ENCODE results near the gene RNF2.

RNF2 gene

DNA sequence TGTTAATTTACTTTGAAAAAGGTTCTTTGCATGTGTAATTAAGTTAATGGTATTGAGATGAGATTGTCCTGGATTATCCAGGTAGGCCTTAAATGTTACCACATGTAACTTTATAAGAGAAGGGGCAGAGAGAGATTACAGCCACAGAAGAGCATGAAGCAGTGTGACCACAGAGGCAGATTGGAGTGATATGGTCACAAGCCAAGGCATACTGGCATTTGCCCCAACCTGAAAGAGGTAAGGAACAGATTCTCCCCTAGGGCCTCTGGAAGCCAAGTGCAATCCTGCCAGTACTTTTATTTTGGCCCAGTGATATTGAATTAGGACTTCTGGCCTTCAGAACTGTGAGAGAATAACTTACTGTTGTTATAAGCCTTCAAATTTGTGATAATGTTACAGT lies 23.0 kb downstream of the RNF2 start:
- no peak overlapping the region for H4K91ac ChIP-seq (ENCODE audit: low read depth, low read length, poor library complexity)
- DNase-seq (ENCODE audit: low spot score), result no peak
- no peaks in the 10 kb centered on the region for H3K4me1 ChIP-seq (ENCODE audit: control insufficient read depth in 2 of 2, insufficient read depth in 1 of 2, low read depth in 1 of 2, low read length in 2 of 2)
- no peak overlapping the region for H2AFZ ChIP-seq (ENCODE audit: low read length)
- no peak overlapping the region for H2BK5ac ChIP-seq (ENCODE audit: low read length)
- H2BK15ac ChIP-seq (ENCODE audit: low read length), result no peak overlapping the region
- H3K14ac ChIP-seq (ENCODE audit: low read length), result no peak overlapping the region
- H4K8ac ChIP-seq (ENCODE audit: low read depth, low read length), result no peak overlapping the region
- H3K36me3 ChIP-seq (replicated peaks in 1 of 2; ENCODE audit: control insufficient read depth in 2 of 2, insufficient read depth in 2 of 2, low read length in 2 of 2), result peaks cover 6 to 15% of the 10 kb centered on the region in 2 donors
- H3K9me3 ChIP-seq (replicated peaks in 1 of 2; ENCODE audit: control insufficient read depth in 2 of 2, insufficient read depth in 1 of 2, low read depth in 1 of 2, low read length in 2 of 2), result peaks cover 3 to 10% of the 10 kb centered on the region in 2 donors
- no peak overlapping the region for H3K4me2 ChIP-seq (ENCODE audit: insufficient read depth, low read length, poor library complexity, severe bottlenecking)
- H3K4ac ChIP-seq (ENCODE audit: low read length), result no peak overlapping the region
- no peak overlapping the region for H2BK120ac ChIP-seq (ENCODE audit: low read depth, low read length)
- no peak overlapping the region for H3K18ac ChIP-seq (ENCODE audit: low read length)
- H3K27me3 ChIP-seq (ENCODE audit: control insufficient read depth in 3 of 3, insufficient read depth in 3 of 3, low read depth in 1 of 3, low read length in 3 of 3), result no peaks in the 10 kb centered on the region
- no peak overlapping the region for H3K23ac ChIP-seq (ENCODE audit: low read depth, low read length, poor library complexity)
- H3K79me1 ChIP-seq (ENCODE audit: low read depth, low read length), result peaks cover 9% of the 10 kb centered on the region
- H3K4me3 ChIP-seq (ENCODE audit: low read length in 2 of 2), result no peak overlapping the region
- H2AK5ac ChIP-seq (ENCODE audit: low read depth, low read length), result no peak overlapping the region
- H3K27ac ChIP-seq (replicated peaks; ENCODE audit: low read length), result no peak overlapping the region
- no peak overlapping the region for H2BK12ac ChIP-seq (ENCODE audit: low read length)
- peak overlapping the region; percentile 63 for H3K9ac ChIP-seq (ENCODE audit: low read depth, low read length, poor library complexity)

- Histone ChIP-seq H3K4ac (ENCODE audit: low read length) (no peak overlapping the region), H3K18ac (ENCODE audit: low read length) (no peak overlapping the region), H2BK120ac (ENCODE audit: low read depth, low read length) (no peak overlapping the region), H3K27ac (replicated peaks; ENCODE audit: low read length) (no peak overlapping the region), H3K36me3 (replicated peaks in 1 of 2; ENCODE audit: control insufficient read depth in 2 of 2, insufficient read depth in 2 of 2, low read length in 2 of 2) (peaks cover 3 to 15% of the 10 kb centered on the region in 2 donors), H3K14ac (ENCODE audit: low read length) (no peak overlapping the region), H3K9ac (ENCODE audit: low read depth, low read length, poor library complexity) (no peak overlapping the region), H2AK5ac (ENCODE audit: low read depth, low read length) (no peak overlapping the region), H3K4me1 (ENCODE audit: control insufficient read depth in 2 of 2, insufficient read depth in 1 of 2, low read depth in 1 of 2, low read length in 2 of 2) (no peaks in the 10 kb centered on the region), H2AFZ (ENCODE audit: low read length) (no peak overlapping the region), H3K4me3 (ENCODE audit: low read length in 2 of 2) (no peak overlapping the region), H2BK5ac (ENCODE audit: low read length) (no peak overlapping the region), H2BK12ac (ENCODE audit: low read length) (no peak overlapping the region), H3K79me1 (ENCODE audit: low read depth, low read length) (peaks cover 9% of the 10 kb centered on the region), H3K23ac (ENCODE audit: low read depth, low read length, poor library complexity) (no peak overlapping the region), H4K91ac (ENCODE audit: low read depth, low read length, poor library complexity) (no peak overlapping the region), H2BK15ac (ENCODE audit: low read length) (no peak overlapping the region), H3K27me3 (ENCODE audit: control insufficient read depth in 3 of 3, insufficient read depth in 3 of 3, low read depth in 1 of 3, low read length in 3 of 3) (no peaks in the 10 kb centered on the region), H3K9me3 (replicated peaks in 1 of 2; ENCODE audit: control insufficient read depth in 2 of 2, insufficient read depth in 1 of 2, low read depth in 1 of 2, low read length in 2 of 2) (peaks cover 0 to 5% of the 10 kb centered on the region in 2 donors), H3K4me2 (ENCODE audit: insufficient read depth, low read length, poor library complexity, severe bottlenecking) (no peak overlapping the region), H4K8ac (ENCODE audit: low read depth, low read length) (no peak overlapping the region)
- WGBS, 2 donors (ENCODE audit: extremely low coverage in 2 of 2, insufficient read length in 2 of 2, insufficient replicate concordance in 1 of 2), result no CpG with 5 or more reads among the region's 4 CpGs
- DNase-seq (ENCODE audit: low spot score), result no peak
Observed at GRCh38 chr1:185069202-185069772, 23.9 kb downstream of the RNF2 start.

DNA sequence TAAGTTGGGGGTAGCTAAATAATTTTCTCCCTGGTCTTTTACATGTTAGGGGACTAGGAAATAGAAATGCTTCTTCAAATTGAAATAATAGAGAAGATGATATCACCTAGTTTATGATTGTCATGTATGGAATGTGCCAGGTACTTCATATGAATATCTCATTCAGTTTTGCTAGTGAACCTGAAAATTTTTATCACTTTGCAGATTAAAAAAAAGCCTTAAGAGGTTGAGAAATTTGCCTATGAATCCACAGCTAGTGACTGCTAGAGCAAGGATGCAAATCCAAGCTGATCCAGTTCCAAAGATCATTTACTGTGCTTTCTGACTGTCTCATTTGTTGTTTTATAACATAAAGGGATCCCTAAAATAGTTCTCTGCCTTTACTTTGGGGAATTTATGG lies 24.7 kb downstream of the RNF2 start:
- Histone ChIP-seq H3K14ac (ENCODE audit: low read length) (no peak overlapping the region), H3K9me3 (replicated peaks in 1 of 2; ENCODE audit: control insufficient read depth in 2 of 2, insufficient read depth in 1 of 2, low read depth in 1 of 2, low read length in 2 of 2) (no peaks in the 10 kb centered on the region), H3K18ac (ENCODE audit: low read length) (no peak overlapping the region), H3K4me1 (ENCODE audit: control insufficient read depth in 2 of 2, insufficient read depth in 1 of 2, low read depth in 1 of 2, low read length in 2 of 2) (no peaks in the 10 kb centered on the region), H2BK120ac (ENCODE audit: low read depth, low read length) (no peak overlapping the region), H3K23ac (ENCODE audit: low read depth, low read length, poor library complexity) (no peak overlapping the region), H2AK5ac (ENCODE audit: low read depth, low read length) (no peak overlapping the region), H4K8ac (ENCODE audit: low read depth, low read length) (no peak overlapping the region), H2BK5ac (ENCODE audit: low read length) (no peak overlapping the region), H3K79me1 (ENCODE audit: low read depth, low read length) (peaks cover 9% of the 10 kb centered on the region), H3K4ac (ENCODE audit: low read length) (no peak overlapping the region), H2BK12ac (ENCODE audit: low read length) (no peak overlapping the region), H3K9ac (ENCODE audit: low read depth, low read length, poor library complexity) (no peak overlapping the region), H3K27me3 (ENCODE audit: control insufficient read depth in 3 of 3, insufficient read depth in 3 of 3, low read depth in 1 of 3, low read length in 3 of 3) (no peaks in the 10 kb centered on the region), H2BK15ac (ENCODE audit: low read length) (no peak overlapping the region), H2AFZ (ENCODE audit: low read length) (no peak overlapping the region), H4K91ac (ENCODE audit: low read depth, low read length, poor library complexity) (no peak overlapping the region), H3K36me3 (replicated peaks in 1 of 2; ENCODE audit: control insufficient read depth in 2 of 2, insufficient read depth in 2 of 2, low read length in 2 of 2) (peaks cover 3 to 11% of the 10 kb centered on the region in 2 donors), H3K4me2 (ENCODE audit: insufficient read depth, low read length, poor library complexity, severe bottlenecking) (no peak overlapping the region), H3K4me3 (ENCODE audit: low read length in 2 of 2) (no peak overlapping the region), H3K27ac (replicated peaks; ENCODE audit: low read length) (no peak overlapping the region)
- no peak for DNase-seq (ENCODE audit: low spot score)

DNA sequence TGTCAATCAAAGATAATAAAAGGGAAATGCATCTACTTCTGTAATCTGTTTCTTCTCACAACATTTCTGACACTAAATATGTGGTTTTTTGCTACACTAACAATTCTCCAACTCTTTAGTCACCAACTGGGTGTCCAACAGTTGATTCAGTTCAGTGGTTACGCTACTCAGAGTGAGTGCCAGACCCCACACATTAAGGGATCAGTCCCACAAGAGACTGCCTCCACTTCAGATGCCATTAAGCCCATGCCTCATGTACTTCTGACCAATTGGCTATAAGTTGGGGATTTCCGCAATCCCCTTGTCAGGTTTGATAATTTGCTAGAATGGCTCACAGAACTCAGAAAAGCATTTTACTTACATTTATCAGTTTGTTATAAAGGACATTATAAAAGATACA lies 28.4 kb downstream of the RNF2 start:
- H3K27ac ChIP-seq (replicated peaks; ENCODE audit: low read length), result no peak overlapping the region
- no CpG with 5 or more reads among the region's 2 CpGs for WGBS, 2 donors (ENCODE audit: extremely low coverage in 2 of 2, insufficient read length in 2 of 2, insufficient replicate concordance in 1 of 2)

More for the DNA sequence above, 28.4 kb downstream of the RNF2 start:
- Histone ChIP-seq H2AFZ (ENCODE audit: low read length) (no peak overlapping the region), H3K36me3 (replicated peaks in 1 of 2; ENCODE audit: control insufficient read depth in 2 of 2, insufficient read depth in 2 of 2, low read length in 2 of 2) (peaks cover 0 to 4% of the 10 kb centered on the region in 2 donors), H2BK12ac (ENCODE audit: low read length) (no peak overlapping the region), H2AK5ac (ENCODE audit: low read depth, low read length) (no peak overlapping the region), H4K91ac (ENCODE audit: low read depth, low read length, poor library complexity) (no peak overlapping the region), H3K4me2 (ENCODE audit: insufficient read depth, low read length, poor library complexity, severe bottlenecking) (no peak overlapping the region), H2BK120ac (ENCODE audit: low read depth, low read length) (no peak overlapping the region), H2BK5ac (ENCODE audit: low read length) (no peak overlapping the region), H4K8ac (ENCODE audit: low read depth, low read length) (no peak overlapping the region), H3K79me1 (ENCODE audit: low read depth, low read length) (peaks cover 3% of the 10 kb centered on the region), H3K4me3 (ENCODE audit: low read length in 2 of 2) (no peak overlapping the region), H3K14ac (ENCODE audit: low read length) (no peak overlapping the region), H3K9ac (ENCODE audit: low read depth, low read length, poor library complexity) (no peak overlapping the region), H3K4ac (ENCODE audit: low read length) (no peak overlapping the region), H2BK15ac (ENCODE audit: low read length) (no peak overlapping the region), H3K9me3 (replicated peaks in 1 of 2; ENCODE audit: control insufficient read depth in 2 of 2, insufficient read depth in 1 of 2, low read depth in 1 of 2, low read length in 2 of 2) (no peaks in the 10 kb centered on the region), H3K4me1 (ENCODE audit: control insufficient read depth in 2 of 2, insufficient read depth in 1 of 2, low read depth in 1 of 2, low read length in 2 of 2) (no peaks in the 10 kb centered on the region), H3K23ac (ENCODE audit: low read depth, low read length, poor library complexity) (no peak overlapping the region), H3K18ac (ENCODE audit: low read length) (no peak overlapping the region), H3K27me3 (ENCODE audit: control insufficient read depth in 3 of 3, insufficient read depth in 3 of 3, low read depth in 1 of 3, low read length in 3 of 3) (no peaks in the 10 kb centered on the region)
- no peak for DNase-seq (ENCODE audit: low spot score)

All from neuronal stem cell (in vitro differentiated cells).